Sigmoid colon (tissue), 4 donors: ENCODE data around the gene KCNK3.

Experiments used
- EP300 ChIP-seq, 4 donors: sonication (generic); formaldehyde crosslinking; IDR thresholded peaks; one replicate each; pipeline ENCODE4 v1.6.1; 2017; ENCODE audit warnings: antibody characterized with exemption in 4 of 4
- POLR2A ChIP-seq, 2 donors: fragments of 450-650 bp; IDR thresholded peaks; one replicate each; pipeline ENCODE4 v1.6.1; 2016; ENCODE audit warnings: antibody characterized with exemption in 2 of 2, mild to moderate bottlenecking in 2 of 2, moderate library complexity in 2 of 2
- POLR2AphosphoS5 ChIP-seq, 4 donors: sonication (generic); formaldehyde crosslinking; IDR thresholded peaks; one replicate each; pipeline ENCODE4 v1.6.1; 2017; ENCODE audit warnings: antibody characterized with exemption in 4 of 4
- TF ChIP-seq, protein P1 (sequence below), 4 experiments: fragments of 450-650 bp in 3 of 4; fragments of 200-600 bp in 1 of 4; IDR thresholded peaks; one replicate each; pipeline ENCODE4 v1.5.1; 2016 to 2019; ENCODE audit warnings: antibody characterized with exemption in 4 of 4, mild to moderate bottlenecking in 3 of 4, moderate library complexity in 2 of 4

DNA sequence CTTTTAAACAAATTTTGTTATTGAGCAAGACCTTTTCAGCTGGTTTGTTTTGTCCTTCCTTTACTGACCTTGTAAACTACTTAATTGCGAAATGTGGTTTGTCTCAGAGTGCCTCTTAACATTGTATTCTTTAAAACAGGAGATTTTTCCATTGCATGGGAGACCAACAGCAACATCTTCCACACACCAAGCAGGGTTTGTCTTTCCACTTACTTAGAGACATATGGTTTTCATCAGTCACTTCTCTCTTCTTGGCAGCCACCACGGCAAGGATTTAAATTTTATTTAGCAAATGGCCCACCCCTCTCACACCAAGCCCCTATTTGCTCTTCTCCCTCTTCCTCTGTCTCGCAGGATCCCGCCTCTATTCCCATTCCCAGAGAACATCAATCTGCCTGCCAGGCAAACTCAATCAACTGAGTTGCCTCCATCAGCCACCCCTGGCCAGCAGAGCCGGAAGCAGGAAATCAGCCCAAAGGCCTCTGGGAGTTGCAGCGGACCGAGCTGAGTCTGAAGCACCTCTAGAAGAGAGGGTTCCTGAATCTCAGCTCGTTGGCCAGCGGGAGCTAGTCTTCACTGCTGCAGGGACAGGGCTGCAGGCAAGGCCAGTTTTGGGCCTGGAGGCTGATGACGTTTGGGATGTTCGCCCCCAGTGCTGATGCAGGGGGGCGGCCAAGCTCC lies 40.0 kb upstream of the KCNK3 start:
- TF ChIP-seq POLR2A (IDR thresholded peaks at IDR 0.05) (no peak), POLR2AphosphoS5 (IDR thresholded peaks at IDR 0.05) (peak; percentile 14 to 49 (median 44)), EP300 (IDR thresholded peaks at IDR 0.05) (peak in 2 of 4 donors; percentile 3 to 57)
- TF ChIP-seq, protein P1, sequence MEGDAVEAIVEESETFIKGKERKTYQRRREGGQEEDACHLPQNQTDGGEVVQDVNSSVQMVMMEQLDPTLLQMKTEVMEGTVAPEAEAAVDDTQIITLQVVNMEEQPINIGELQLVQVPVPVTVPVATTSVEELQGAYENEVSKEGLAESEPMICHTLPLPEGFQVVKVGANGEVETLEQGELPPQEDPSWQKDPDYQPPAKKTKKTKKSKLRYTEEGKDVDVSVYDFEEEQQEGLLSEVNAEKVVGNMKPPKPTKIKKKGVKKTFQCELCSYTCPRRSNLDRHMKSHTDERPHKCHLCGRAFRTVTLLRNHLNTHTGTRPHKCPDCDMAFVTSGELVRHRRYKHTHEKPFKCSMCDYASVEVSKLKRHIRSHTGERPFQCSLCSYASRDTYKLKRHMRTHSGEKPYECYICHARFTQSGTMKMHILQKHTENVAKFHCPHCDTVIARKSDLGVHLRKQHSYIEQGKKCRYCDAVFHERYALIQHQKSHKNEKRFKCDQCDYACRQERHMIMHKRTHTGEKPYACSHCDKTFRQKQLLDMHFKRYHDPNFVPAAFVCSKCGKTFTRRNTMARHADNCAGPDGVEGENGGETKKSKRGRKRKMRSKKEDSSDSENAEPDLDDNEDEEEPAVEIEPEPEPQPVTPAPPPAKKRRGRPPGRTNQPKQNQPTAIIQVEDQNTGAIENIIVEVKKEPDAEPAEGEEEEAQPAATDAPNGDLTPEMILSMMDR (IDR thresholded peaks at IDR 0.05), result no peak
